ENCODE data around the gene GRAMD4. TPM values are rescaled to one million over a fixed set of nuclear protein-coding genes. Genes with fewer than 3 reads are reported as not detected.
A peak's percentile ranks its signal among the peaks of the same experiment; 100 is the strongest.

Gene GRAMD4
- total RNA-seq, 1 donor from 2014 or later, result 26.1 TPM

DNA sequence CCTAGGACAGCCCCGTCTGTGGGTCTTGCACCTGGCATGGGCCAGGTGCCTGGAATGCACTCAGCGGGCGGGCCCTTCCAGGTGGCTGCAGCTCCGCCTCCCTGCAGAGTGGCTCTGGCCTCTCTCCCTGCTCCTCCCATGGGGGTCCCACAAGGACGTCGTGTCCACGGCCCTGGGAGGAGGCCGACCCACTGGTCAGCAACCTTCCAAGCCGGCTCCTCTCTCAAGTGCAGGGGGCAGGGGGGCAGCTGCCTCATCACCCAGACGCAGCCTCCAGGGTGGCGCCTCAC is 76.0 kb downstream of the GRAMD4 start:
- peaks cover 69 to 78% (median 73%) of the 10 kb centered on the region in 3 donors for H3K36me3 ChIP-seq (ENCODE audit: control insufficient read depth in 3 of 3, insufficient read depth in 3 of 3, low read length in 3 of 3)
- H3K4me3 ChIP-seq (ENCODE audit: low read length in 3 of 3), result no peak overlapping the region
- no peaks in the 10 kb centered on the region for H3K4me1 ChIP-seq (ENCODE audit: control insufficient read depth in 3 of 3, insufficient read depth in 3 of 3, low read length in 3 of 3)
- no peak overlapping the region for H3K27ac ChIP-seq (ENCODE audit: low read depth, low read length)
- no peaks in the 10 kb centered on the region for H3K27me3 ChIP-seq (ENCODE audit: control insufficient read depth in 3 of 3, insufficient read depth in 3 of 3, low read length in 3 of 3)
- no peaks in the 10 kb centered on the region for H3K9me3 ChIP-seq (ENCODE audit: control insufficient read depth in 3 of 3, low read length in 3 of 3)
- no peak overlapping the region for H3K9ac ChIP-seq (ENCODE audit: low read depth in 1 of 3, low read length in 3 of 3)

DNA sequence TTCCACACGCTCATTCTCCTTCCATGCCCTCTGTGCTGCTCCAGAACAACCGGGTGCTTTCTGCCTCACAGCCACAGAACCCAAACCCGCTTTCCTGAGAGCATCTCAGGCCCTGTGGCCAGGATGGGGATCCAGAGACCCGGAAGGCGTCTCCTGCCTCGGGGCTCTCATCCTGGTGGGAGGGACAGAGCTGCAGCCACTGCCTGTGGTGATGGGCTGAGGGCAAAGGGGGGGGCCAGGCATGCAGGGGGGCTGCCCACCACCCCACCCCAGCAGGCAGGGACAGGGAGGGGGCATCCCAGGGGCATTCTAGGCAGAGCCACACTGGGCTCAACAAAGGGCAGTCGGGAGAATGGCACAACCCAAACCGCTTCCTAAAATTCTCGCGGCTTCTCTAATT is 76.4 kb downstream of the GRAMD4 start:
- Histone ChIP-seq H3K4me1 (ENCODE audit: control insufficient read depth in 3 of 3, insufficient read depth in 3 of 3, low read length in 3 of 3) (no peaks in the 10 kb centered on the region), H3K27me3 (ENCODE audit: control insufficient read depth in 3 of 3, insufficient read depth in 3 of 3, low read length in 3 of 3) (no peaks in the 10 kb centered on the region), H3K36me3 (ENCODE audit: control insufficient read depth in 3 of 3, insufficient read depth in 3 of 3, low read length in 3 of 3) (peaks cover 71 to 78% (median 74%) of the 10 kb centered on the region in 3 donors), H3K9me3 (ENCODE audit: control insufficient read depth in 3 of 3, low read length in 3 of 3) (no peaks in the 10 kb centered on the region), H3K4me3 (ENCODE audit: low read length in 3 of 3) (no peak overlapping the region), H3K27ac (ENCODE audit: low read depth, low read length) (no peak overlapping the region), H3K9ac (ENCODE audit: low read depth in 1 of 3, low read length in 3 of 3) (no peak overlapping the region)

GRCh38 chr22:46697811-46698515 is 77.8 kb downstream of the GRAMD4 start:
- no peaks in the 10 kb centered on the region for H3K27me3 ChIP-seq (ENCODE audit: control insufficient read depth in 3 of 3, insufficient read depth in 3 of 3, low read length in 3 of 3)
- H3K36me3 ChIP-seq (ENCODE audit: control insufficient read depth in 3 of 3, insufficient read depth in 3 of 3, low read length in 3 of 3), result peaks cover 73 to 78% (median 76%) of the 10 kb centered on the region in 3 donors
- H3K4me1 ChIP-seq (ENCODE audit: control insufficient read depth in 3 of 3, insufficient read depth in 3 of 3, low read length in 3 of 3), result no peaks in the 10 kb centered on the region
- no peak overlapping the region for H3K4me3 ChIP-seq (ENCODE audit: low read length in 3 of 3)
- H3K9me3 ChIP-seq (ENCODE audit: control insufficient read depth in 3 of 3, low read length in 3 of 3), result no peaks in the 10 kb centered on the region
- no peak overlapping the region for H3K27ac ChIP-seq (ENCODE audit: low read depth, low read length)
- no peak overlapping the region for H3K9ac ChIP-seq (ENCODE audit: low read depth in 1 of 3, low read length in 3 of 3)

GRCh38 chr22:46699091-46699490 is 78.9 kb downstream of the GRAMD4 start:
- Histone ChIP-seq H3K4me1 (ENCODE audit: control insufficient read depth in 3 of 3, insufficient read depth in 3 of 3, low read length in 3 of 3) (no peaks in the 10 kb centered on the region), H3K9me3 (ENCODE audit: control insufficient read depth in 3 of 3, low read length in 3 of 3) (no peaks in the 10 kb centered on the region), H3K9ac (ENCODE audit: low read depth in 1 of 3, low read length in 3 of 3) (no peak overlapping the region), H3K36me3 (ENCODE audit: control insufficient read depth in 3 of 3, insufficient read depth in 3 of 3, low read length in 3 of 3) (peaks cover 68 to 78% (median 72%) of the 10 kb centered on the region in 3 donors), H3K27me3 (ENCODE audit: control insufficient read depth in 3 of 3, insufficient read depth in 3 of 3, low read length in 3 of 3) (no peaks in the 10 kb centered on the region), H3K27ac (ENCODE audit: low read depth, low read length) (no peak overlapping the region), H3K4me3 (ENCODE audit: low read length in 3 of 3) (no peak overlapping the region)

DNA sequence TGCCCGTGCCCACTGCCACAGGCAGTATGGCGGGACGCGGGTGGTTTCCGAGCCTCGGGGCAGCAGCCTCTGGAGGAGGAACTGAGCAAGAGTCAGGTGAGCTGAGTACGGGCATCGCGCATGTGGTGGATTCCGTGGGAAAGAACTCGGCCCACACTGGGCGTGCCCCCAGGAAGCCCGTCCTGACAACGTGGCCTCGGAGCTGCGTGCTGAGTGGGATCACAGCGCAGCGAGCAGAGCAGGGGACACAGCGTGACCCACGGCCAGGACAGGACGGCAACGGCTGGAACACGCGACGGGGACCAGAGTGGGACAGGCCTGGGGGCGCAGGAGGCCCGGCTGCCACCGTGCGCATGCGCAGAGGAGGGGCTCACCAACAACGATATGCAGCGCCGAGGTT is 81.1 kb downstream of the GRAMD4 start:
- H3K9ac ChIP-seq (ENCODE audit: low read depth in 1 of 3, low read length in 3 of 3), result no peak overlapping the region
- no peaks in the 10 kb centered on the region for H3K27me3 ChIP-seq (ENCODE audit: control insufficient read depth in 3 of 3, insufficient read depth in 3 of 3, low read length in 3 of 3)
- H3K36me3 ChIP-seq (ENCODE audit: control insufficient read depth in 3 of 3, insufficient read depth in 3 of 3, low read length in 3 of 3), result peaks cover 57 to 66% (median 58%) of the 10 kb centered on the region in 3 donors
- H3K4me3 ChIP-seq (ENCODE audit: low read length in 3 of 3), result no peak overlapping the region
- H3K9me3 ChIP-seq (ENCODE audit: control insufficient read depth in 3 of 3, low read length in 3 of 3), result no peaks in the 10 kb centered on the region
- no peaks in the 10 kb centered on the region for H3K4me1 ChIP-seq (ENCODE audit: control insufficient read depth in 3 of 3, insufficient read depth in 3 of 3, low read length in 3 of 3)
- H3K27ac ChIP-seq (ENCODE audit: low read depth, low read length), result no peak overlapping the region

DNA sequence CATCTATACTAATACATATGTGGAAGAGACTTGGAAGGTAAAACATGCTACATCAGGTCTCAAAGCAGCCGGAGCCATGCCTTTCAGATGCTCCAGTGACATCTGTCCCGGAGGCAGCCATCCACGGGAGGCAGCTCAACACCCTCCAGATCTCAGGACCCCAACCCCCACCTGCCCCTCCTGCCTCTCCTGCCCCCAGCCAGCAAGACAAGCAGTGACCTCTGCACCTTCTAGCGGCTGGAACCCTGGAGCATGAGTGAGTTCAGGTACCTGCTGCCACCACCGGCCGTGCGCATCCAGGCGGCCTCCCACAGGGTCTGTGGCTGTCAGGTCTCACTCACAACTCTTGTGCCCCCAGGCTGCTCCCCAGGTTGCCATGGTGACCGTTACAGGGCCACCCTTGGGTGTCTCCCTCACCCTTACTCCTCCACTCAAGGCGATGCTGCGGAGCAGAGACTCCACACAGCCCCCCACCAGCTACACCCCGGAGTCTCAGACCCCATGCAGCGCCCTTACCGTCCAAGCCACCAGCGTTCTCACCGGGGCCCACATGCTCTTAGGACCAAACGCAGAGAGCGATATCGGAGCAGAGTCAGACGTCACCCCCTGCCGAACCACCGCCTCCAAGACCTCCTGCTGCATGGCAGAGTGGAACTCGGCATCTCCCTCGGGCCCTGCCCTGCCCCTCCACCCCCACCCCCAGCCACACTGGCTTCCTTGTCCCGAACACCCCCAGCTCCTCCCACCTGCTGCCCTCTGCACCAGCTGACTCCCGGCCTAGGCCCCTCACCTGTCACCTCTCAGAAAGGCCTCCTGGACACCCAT is 83.2 kb downstream of the GRAMD4 start:
- Histone ChIP-seq H3K27ac (ENCODE audit: low read depth, low read length) (no peak overlapping the region), H3K9ac (ENCODE audit: low read depth in 1 of 3, low read length in 3 of 3) (no peak overlapping the region), H3K4me3 (ENCODE audit: low read length in 3 of 3) (no peak overlapping the region), H3K27me3 (ENCODE audit: control insufficient read depth in 3 of 3, insufficient read depth in 3 of 3, low read length in 3 of 3) (no peaks in the 10 kb centered on the region), H3K9me3 (ENCODE audit: control insufficient read depth in 3 of 3, low read length in 3 of 3) (no peaks in the 10 kb centered on the region), H3K36me3 (ENCODE audit: control insufficient read depth in 3 of 3, insufficient read depth in 3 of 3, low read length in 3 of 3) (peaks cover 59 to 66% (median 60%) of the 10 kb centered on the region in 3 donors), H3K4me1 (ENCODE audit: control insufficient read depth in 3 of 3, insufficient read depth in 3 of 3, low read length in 3 of 3) (no peaks in the 10 kb centered on the region)

DNA sequence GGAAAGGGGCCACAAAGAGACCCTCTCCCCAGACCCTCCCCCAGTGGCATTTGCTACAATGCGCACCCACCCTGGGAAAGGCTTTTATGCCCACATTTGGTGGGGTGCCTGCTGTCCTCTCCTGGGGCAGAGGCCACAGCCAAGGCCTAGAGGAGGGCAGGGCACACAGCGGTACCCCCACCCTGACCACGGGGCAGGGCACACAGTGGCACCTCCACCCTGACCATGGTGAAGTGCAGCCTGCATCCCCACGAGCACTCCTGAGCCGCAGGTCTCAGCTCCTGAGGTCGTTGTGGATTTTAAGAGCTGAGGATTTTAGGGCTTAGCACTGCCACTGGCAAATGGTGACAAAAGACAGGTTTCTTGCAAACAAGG is 83.8 kb downstream of the GRAMD4 start:
- no peaks in the 10 kb centered on the region for H3K27me3 ChIP-seq (ENCODE audit: control insufficient read depth in 3 of 3, insufficient read depth in 3 of 3, low read length in 3 of 3)

DNA sequence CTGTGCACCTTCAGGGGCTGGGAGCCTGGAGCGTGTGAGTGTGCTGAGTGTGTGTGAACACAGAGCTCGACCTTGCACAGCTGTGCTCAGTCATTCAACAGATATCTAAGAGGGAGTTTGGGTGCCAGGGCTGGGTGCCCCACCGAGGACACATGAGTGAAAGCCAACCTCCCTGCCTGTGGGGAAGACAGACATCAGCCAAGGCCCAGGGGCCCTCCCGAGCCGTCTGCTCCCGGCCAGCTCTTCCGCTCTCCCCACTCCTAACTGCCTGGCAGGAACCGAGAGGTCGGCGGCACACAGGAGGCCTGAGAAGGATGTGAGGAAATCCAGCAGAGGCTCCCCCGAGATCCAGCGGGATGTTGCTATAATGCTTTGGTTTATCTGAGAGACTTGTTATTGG is 85.9 kb downstream of the GRAMD4 start:
- Histone ChIP-seq H3K4me3 (ENCODE audit: low read length in 3 of 3) (no peak overlapping the region), H3K36me3 (ENCODE audit: control insufficient read depth in 3 of 3, insufficient read depth in 3 of 3, low read length in 3 of 3) (peaks cover 57 to 69% (median 61%) of the 10 kb centered on the region in 3 donors), H3K9ac (ENCODE audit: low read depth in 1 of 3, low read length in 3 of 3) (no peak overlapping the region), H3K27me3 (ENCODE audit: control insufficient read depth in 3 of 3, insufficient read depth in 3 of 3, low read length in 3 of 3) (no peaks in the 10 kb centered on the region), H3K9me3 (ENCODE audit: control insufficient read depth in 3 of 3, low read length in 3 of 3) (no peaks in the 10 kb centered on the region), H3K27ac (ENCODE audit: low read depth, low read length) (no peak overlapping the region), H3K4me1 (ENCODE audit: control insufficient read depth in 3 of 3, insufficient read depth in 3 of 3, low read length in 3 of 3) (no peaks in the 10 kb centered on the region)

More for the DNA sequence above, 83.8 kb downstream of the GRAMD4 start:
- Histone ChIP-seq H3K9me3 (ENCODE audit: control insufficient read depth in 3 of 3, low read length in 3 of 3) (no peaks in the 10 kb centered on the region), H3K9ac (ENCODE audit: low read depth in 1 of 3, low read length in 3 of 3) (no peak overlapping the region), H3K36me3 (ENCODE audit: control insufficient read depth in 3 of 3, insufficient read depth in 3 of 3, low read length in 3 of 3) (peaks cover 60 to 69% (median 62%) of the 10 kb centered on the region in 3 donors), H3K4me3 (ENCODE audit: low read length in 3 of 3) (no peak overlapping the region), H3K27ac (ENCODE audit: low read depth, low read length) (no peak overlapping the region), H3K4me1 (ENCODE audit: control insufficient read depth in 3 of 3, insufficient read depth in 3 of 3, low read length in 3 of 3) (no peaks in the 10 kb centered on the region)

- Histone ChIP-seq H3K4me3 (ENCODE audit: low read length in 3 of 3) (no peak overlapping the region), H3K27ac (ENCODE audit: low read depth, low read length) (no peak overlapping the region), H3K27me3 (ENCODE audit: control insufficient read depth in 3 of 3, insufficient read depth in 3 of 3, low read length in 3 of 3) (no peaks in the 10 kb centered on the region), H3K4me1 (ENCODE audit: control insufficient read depth in 3 of 3, insufficient read depth in 3 of 3, low read length in 3 of 3) (no peaks in the 10 kb centered on the region), H3K9ac (ENCODE audit: low read depth in 1 of 3, low read length in 3 of 3) (no peak overlapping the region), H3K9me3 (ENCODE audit: control insufficient read depth in 3 of 3, low read length in 3 of 3) (no peaks in the 10 kb centered on the region), H3K36me3 (ENCODE audit: control insufficient read depth in 3 of 3, insufficient read depth in 3 of 3, low read length in 3 of 3) (peaks cover 56 to 71% (median 62%) of the 10 kb centered on the region in 3 donors)
Measured at GRCh38 chr22:46707305-46707704, 87.1 kb downstream of the GRAMD4 start.

- H3K27ac ChIP-seq (ENCODE audit: low read depth, low read length), result no peak overlapping the region
- H3K4me1 ChIP-seq (ENCODE audit: control insufficient read depth in 3 of 3, insufficient read depth in 3 of 3, low read length in 3 of 3), result no peaks in the 10 kb centered on the region
- H3K9ac ChIP-seq (ENCODE audit: low read depth in 1 of 3, low read length in 3 of 3), result peak overlapping the region in 1 of 3 donors; percentile 25
- peaks cover 52 to 65% (median 56%) of the 10 kb centered on the region in 3 donors for H3K36me3 ChIP-seq (ENCODE audit: control insufficient read depth in 3 of 3, insufficient read depth in 3 of 3, low read length in 3 of 3)
- no peaks in the 10 kb centered on the region for H3K9me3 ChIP-seq (ENCODE audit: control insufficient read depth in 3 of 3, low read length in 3 of 3)
- no peaks in the 10 kb centered on the region for H3K27me3 ChIP-seq (ENCODE audit: control insufficient read depth in 3 of 3, insufficient read depth in 3 of 3, low read length in 3 of 3)
- H3K4me3 ChIP-seq (ENCODE audit: low read length in 3 of 3), result no peak overlapping the region
Measured at GRCh38 chr22:46707827-46708570, 87.8 kb downstream of the GRAMD4 start.

All from skeletal muscle tissue (tissue), 4 donors.